RCC 7860 (cell line): ENCODE data around the gene SNX6.
"Not testable (repeated sequence)": the region's sequence is repeated elsewhere in the genome, so short reads cannot be mapped to it uniquely, and the experiment has no call there.

Experiments
- DNase-seq: peaks from one replicate; pipeline ENCODE4 v3.0.0-alpha.2; 2015; ENCODE audit warnings: low spot score
- FAIRE-seq: peaks from 2 replicates; lab custom pipeline; 2012; peaks lifted over from hg19 to GRCh38; lab: Jason Lieb, UNC

SNX6 gene

DNA sequence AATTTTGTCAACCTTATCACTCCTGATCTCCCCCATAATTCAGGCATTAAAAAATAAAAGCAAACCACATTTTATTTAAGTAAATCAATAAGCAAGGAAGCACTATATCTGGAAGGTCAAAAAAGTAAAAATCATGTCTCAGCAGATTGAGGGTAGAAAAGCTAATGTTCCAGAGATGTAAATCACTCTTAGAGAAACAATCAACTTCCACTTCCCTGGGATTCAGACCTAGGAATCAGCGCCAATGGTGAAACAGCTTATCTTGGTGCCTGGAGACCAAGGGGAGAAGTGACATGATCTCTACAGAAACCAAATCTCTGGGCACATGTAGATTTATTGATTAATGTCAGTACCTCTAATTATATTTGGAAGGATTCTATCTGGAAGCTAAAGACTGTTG is 10.9 kb upstream of the SNX6 start:
- FAIRE-seq (no peak), DNase-seq (no peak)

DNA sequence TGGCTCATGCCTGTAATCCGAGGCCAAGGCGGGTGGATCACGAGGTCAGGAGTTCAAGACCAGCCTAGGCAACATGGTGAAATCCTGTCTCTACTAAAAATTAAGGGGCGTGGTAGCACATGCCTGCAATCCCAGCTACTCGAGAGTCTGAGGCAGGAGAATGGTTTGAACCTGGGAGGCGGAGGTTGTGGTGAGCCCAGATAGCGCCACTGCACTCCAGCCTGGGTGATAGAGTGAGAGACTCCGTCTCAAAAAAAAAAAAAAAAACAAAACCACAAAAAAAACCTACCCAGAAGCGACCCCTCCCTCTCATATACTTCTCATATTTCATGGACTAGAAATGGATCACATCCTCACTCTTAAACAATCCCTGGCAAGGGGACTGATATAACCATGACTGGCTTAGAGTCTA is 4.4 kb upstream of the SNX6 start:
- not testable (repeated sequence) for DNase-seq

DNA sequence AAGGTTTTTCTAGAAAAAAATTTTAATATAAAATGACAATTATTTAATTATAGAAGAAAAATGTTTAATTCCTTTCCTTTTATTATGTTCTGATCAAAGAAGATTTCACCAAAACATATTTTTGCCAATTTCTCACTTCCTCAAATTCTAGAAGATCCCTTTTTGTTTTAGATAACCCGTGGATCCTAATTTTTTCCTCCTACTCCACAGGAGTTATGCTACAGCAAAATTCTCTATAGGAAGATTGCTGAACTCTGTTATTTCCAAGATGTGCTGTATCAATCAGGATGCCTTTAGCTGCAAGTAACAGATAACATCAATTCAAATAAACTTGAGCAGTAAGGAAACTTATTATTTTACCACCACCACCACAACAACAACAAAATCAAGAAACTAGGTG is 3.8 kb upstream of the SNX6 start:
- FAIRE-seq (no peak), DNase-seq (no peak)

More for the DNA sequence above, 4.4 kb upstream of the SNX6 start:
- FAIRE-seq = not testable (repeated sequence)

DNA sequence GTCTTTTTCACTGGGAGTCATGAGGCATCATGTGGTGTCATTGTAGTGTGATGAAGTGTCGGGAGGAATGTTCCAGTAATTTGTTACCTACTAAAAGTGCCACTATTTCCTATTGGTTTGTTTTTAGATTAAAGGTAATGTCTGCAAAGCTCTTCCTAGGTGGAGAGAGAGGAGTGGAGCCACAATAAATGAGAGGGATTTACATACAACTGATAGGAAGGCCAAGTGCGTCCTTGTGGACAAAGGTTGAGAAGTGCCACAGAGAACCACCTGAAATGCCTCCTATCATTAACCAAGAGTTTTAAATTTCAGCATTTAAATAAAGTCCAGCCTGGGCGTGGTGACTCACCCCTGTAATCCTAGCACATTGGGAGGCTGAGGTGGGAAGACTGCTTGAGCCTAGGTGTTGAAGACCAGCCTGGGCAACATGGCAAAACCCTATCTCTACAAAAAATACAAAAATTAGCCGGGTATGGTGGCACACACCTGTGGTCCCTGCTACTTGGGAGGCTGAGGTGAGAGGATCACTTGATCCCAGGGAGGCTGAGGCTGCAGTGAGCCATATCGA is 2.5 kb upstream of the SNX6 start:
- DNase-seq (no peak), FAIRE-seq (no peak)

DNA sequence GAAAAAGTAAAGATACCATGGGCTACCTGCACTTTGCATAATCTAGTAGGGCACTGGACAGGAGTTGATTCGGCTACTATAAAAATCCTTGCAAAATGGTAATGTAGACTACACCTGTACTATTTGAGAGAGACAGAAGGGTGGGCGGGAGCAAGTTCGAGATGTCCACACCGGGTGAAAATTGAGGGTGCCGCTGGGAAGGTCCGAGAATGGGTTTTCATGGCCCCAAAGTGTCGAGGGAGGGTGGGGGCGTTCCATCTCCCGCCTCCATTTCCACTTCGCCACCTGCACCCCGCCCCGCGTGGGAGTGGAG is 648 bp downstream of the SNX6 start:
- DNase-seq (no peak), FAIRE-seq (no peak)

DNA sequence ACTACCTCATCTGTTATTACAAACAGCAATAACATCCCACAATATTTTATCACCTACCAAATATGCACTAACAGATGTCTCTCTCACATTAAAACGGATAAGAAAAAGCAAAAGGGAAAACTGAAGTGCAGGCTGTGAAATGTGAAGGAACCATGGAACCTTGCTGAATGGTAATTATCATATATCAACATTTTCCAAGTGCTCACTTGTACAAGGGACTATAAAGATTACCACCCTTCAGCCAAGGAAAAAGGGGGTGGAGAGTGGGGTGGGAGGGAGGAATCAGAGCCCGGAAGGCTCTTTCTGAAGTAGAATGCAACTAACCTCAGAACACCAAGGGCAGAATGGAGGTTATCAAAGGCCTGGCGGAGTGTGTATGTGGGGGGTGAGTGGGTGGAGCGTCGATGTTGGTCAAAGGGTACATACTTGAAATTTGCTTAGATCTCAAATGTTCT is 1.2 kb downstream of the SNX6 start:
- DNase-seq (no peak), FAIRE-seq (no peak)

DNA sequence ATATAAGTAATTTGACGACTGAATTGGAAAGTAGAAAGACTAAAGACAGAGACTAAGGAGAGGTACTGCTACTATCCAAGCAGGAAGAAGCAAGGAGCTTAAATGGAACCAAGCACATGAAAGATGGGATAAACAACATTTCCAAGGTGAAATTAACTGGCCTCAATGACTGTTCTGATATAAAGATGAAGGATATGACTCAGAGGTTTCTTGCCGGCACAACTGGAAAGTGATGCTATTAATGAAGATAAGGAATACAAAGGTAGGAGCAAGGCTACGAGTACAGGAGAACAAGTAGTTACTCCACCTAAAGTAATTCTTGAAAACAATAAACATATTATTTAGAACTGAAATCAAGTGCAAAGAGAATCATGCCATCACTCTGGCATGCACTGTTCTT is 6.4 kb downstream of the SNX6 start:
- DNase-seq = no peak
- FAIRE-seq = no peak

DNA sequence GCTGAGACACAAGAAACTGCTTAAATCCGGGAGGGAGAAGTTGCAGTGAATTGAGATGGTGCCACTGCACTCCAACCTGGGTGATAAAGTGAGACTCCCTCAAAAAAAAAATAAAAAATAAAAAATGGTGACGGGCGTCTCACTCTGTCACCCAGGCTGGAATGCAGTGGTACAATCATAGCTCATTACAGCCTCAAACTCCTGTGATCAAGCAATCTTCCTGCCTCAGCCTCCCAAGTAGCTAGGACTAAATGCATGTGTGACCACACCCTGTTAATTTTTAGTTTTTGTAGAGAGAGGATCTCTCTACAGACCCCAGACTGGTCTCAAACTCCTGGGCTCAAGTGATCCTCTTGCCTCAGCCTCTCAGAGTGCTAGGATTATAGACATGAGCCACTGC is 9.1 kb downstream of the SNX6 start:
- DNase-seq = no peak
- FAIRE-seq = no peak

DNA sequence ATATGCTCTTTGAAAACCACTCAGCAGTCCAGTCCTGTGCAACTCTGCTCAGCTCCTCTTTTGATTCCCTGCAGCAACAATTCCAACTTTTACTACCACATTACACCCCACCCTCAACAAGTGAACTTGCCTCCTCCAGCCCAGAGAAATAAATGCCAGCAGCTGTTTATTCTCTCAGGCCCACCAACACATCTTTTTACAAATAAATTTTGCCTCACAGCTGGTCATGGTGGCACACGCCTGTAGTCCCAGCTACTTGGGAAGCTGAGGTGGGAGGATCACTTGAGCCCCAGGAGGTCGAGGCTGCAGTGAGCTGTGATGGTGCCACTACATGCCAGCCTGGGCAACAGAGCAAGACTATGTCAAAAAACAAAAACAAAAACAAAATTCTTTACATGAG is 9.8 kb downstream of the SNX6 start:
- FAIRE-seq = no peak
- DNase-seq = no peak

DNA sequence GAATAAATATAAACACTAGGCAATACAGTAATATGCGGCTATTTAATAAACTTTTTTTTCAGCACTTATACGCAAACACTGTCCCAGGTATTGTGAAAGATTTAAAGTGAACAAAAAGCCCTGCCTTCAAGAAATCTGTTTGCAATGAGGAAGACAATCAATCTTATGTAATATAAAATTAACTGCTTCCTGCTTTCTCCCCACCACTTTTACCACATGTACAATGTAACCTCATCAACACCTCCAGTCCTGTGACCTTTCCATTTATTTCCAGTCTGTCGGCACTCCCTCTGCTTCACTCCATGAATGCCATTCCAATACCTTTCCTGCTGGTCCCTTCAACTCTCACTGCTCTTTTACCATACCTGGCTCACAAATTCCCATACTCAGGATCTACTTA is 10.5 kb downstream of the SNX6 start:
- no peak for DNase-seq
- FAIRE-seq = no peak

DNA sequence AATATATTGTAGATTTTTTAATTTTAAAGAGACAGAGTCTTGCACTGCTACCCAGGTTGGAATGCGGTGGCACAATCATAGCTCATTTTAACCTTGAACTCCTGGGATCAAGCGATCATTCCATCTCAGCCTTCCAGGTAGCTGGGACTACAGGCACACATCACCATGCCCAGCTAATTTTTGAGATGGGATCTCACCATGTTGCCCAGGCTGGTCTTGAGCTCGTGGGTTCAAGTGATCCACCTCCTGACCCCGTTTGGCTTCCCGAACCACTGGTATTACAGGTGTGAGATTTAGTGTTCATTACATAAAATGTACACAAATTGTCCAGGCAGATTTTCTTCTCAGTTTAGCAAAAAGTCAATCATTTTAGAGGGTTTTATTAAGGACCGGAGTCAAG is 13.6 kb downstream of the SNX6 start:
- DNase-seq (no peak), FAIRE-seq (no peak)

DNA sequence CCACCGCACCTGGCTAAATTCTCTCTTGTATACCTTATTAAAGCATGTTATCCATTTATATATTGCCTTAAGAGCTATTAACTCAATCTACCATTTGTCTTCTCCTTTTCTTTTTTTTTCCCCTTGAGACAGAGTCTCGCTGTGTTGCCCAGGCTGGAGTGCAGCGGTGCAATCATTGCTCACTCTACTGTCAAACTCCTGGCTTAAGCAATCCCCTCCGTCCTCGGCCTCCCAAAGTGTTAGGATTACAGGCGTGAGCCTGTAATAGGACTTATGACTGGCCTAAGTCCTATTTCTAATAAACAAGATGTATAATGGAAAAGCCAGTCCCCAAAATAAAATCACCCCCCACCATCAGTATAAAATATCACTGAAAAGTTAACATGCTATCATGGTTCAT is 14.4 kb downstream of the SNX6 start:
- no peak for FAIRE-seq

DNA sequence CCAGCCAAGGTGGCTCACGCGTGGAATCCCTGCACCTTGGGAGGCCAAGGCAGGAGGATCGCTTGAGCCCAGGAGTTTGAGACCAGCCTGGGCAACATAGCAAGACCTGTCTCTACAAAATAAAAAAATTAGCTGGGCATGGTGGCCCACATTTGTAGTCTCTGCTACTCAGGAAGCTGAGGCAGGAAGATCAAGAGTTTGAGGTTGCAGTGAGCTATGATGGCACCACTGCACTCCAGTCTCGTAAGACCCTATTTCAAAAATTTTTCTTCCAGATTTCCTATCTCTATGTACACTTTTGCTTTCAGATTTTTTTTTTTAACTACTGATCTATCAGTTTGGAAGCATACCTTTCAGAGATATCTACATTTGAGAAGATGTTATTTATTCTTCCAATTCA is 15.3 kb downstream of the SNX6 start:
- no peak for FAIRE-seq

More for the DNA sequence above, 14.4 kb downstream of the SNX6 start:
- no peak for DNase-seq

DNA sequence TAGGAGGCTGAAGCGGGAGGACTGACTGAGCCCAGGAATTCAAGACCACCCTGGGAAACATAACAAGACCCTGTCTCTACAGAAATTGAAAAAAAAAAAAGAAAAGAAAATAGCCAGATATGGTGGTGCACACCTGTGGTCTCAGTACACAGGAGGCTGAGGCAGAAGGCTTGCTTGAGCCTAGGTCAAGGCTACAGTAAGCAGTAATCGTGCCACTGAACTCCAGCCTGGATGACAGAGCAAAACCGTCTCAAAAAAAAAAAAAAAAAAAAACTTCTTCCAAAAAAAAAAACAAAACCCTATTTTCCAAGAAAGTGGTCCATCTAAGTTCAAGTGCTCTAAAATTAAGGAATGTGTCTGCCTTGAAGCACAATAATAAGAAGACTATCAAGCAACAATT is 19.8 kb downstream of the SNX6 start:
- FAIRE-seq = no peak
- DNase-seq = no peak

More for the DNA sequence above, 15.3 kb downstream of the SNX6 start:
- no peak for DNase-seq

DNA sequence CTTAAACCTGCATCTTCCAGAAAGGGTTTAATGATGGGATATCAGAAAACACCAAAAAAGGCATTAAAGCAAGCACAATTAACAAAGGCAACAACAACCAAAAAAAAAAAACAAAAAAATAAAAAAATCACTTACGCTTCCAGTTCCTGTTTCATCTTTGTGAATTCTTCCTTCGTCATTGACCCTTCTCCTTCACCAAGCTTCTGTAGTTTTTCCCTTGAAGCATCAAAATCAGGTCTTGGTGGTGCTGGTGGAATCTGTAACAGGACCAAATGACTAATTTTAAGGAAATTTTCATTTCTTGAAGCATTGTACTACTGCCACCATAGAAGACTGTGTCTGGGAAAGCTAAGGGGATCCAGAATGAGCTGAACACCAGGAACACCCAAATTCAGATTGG is 24.5 kb downstream of the SNX6 start:
- FAIRE-seq (no peak), DNase-seq (no peak)

DNA sequence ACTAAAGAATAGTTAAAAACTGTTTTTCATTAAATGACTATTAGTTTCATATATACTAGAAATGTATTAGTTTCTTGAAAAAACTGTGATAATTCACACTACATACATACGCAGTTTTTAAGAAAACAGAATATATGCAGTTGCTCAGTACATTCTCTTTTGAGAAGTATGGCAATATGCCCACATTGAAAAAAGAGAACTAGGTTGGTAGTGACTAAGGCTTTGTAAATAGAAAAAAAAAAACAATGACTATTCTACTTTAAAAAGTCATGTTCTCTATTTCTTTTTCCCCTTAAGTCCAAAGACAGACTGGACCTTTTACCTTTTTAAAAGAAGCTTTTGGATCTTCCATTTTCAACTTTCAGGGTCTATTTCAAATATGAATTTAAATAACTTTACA is 25.0 kb downstream of the SNX6 start:
- FAIRE-seq (no peak), DNase-seq (no peak)

DNA sequence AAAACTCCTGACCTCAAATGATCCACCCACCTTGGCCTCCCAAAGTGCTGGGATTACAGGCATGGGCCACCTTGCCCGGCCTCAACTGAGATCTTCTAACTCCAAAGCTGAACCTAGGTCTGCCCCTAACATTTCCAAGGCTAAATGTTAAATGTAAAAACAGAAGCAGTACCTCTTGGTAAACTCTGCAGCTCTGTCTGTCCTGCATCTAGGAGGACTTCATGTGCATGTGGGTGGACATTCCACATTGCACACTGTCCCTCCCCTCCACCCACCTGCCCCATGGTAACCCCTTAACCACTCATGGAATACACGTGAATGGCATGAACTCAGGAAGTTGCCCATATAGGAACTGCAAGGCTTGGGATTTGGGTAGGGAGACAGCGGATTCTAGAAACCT is 33.1 kb downstream of the SNX6 start:
- FAIRE-seq = no peak
- DNase-seq = no peak

DNA sequence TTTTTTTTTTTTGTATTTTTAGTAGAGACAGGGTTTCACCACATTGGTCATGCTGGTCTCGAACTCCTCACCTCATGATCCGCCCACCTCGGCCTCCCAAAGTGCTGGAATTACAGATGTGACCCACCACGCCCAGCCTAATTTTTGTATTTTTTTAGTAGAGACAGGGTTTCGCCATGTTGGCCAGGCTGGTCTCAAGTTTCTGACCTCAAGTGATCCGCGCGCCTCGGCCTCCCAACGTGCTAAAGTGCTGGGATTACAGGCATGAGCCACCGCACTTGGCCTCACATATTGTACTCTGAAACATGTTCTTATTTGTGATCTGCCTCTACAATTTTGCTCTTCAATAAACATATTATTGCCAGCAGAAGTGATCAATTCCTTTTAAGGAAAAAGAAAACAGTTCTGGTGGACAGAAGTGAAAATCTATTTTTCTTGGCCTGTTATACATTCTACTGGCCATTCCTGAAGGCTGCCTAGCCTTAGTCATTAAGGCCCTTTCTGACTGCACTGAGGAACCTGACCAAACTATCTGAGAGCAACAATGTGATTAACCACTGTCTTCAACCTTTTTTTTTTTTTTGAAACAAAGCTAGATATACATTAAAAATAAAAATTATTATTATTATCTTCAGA is 36.1 kb downstream of the SNX6 start:
- FAIRE-seq (no peak), DNase-seq (no peak)

DNA sequence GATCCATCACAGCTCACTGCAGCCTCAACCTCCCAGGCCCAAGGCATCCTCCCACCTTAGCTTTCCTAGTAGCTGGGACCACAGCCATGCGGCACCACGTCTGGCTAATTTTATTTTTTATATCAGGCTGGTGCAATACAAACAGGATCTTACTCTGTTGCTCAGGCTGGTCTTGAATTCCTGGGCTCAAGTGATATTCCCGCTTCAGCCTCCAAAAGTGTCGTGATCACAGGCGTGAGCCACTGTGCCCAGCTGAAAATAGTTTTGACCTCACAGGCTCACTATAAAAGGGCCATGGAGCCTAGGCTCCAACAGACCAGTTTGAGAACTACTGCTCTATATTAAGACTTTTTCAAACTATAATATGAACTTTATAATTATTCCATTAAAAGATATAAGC is 37.3 kb downstream of the SNX6 start:
- FAIRE-seq (no peak), DNase-seq (no peak)

DNA sequence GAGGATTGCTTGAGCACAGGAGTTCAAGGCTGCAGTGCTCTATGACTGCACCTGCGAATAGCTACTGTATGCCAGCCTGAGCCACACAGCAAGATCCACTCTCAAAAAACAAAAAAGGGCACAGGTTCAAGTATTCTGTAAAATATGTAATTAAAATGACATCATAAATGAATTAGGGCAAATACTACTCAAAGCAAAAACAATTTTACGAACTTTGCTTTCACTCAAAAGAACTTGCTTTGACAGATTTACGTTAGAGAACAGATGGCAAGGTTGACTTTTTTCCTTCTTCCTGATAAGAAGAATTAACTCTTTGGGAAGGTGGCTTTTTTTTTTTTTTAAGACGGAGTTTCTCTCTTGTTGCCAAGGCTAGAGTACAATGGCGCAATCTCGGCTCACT is 46.4 kb downstream of the SNX6 start:
- no peak for FAIRE-seq
- DNase-seq = no peak

DNA sequence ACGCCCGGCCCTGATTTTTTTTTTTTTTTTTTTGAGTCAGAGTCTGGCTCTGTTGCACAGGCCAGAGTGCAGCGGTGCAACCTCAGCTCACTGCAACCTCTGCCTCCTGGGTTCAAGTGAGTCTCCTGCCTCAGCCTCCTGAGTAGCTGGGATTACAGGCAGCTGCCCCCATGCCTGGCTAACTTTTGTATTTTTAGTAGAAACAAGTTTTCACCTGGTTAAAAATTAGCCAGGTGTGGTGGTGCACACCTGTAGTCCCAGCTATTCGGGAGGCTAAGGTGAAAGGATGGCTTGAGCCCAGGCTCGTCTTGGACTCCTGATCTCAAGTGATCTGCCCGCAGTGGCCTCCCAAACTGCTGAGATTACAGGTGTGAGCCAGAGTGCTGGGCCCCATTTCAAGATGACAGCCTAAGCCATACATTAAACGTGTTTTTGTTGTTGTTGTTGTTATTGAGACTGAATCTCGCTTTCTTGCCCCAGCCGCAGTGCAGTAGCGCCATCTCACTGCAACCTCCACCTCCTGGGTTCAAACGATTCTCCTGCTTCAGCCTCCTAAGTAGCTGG is 47.7 kb downstream of the SNX6 start:
- no peak for FAIRE-seq

DNA sequence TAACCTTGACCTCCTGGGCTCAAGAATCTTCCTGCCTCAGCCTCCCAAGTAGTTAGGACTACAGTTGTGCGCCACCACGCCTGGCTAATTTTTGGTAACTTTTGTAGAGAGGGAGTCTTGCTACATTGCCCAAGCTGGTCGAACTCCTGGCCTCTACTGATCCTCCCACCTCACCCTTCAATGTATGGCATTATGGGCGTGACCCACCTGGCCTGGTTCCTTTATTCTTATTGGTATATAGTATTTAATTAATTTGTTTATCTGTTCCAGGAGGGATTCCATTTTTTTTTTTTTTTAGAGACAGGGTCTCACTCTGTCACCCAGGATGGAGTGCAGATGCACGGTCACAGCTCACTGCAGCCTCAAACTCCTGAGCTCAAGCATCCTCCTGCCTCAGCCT is 49.6 kb downstream of the SNX6 start:
- DNase-seq (no peak), FAIRE-seq (no peak)

More for the DNA sequence above, 47.7 kb downstream of the SNX6 start:
- no peak for DNase-seq

DNA sequence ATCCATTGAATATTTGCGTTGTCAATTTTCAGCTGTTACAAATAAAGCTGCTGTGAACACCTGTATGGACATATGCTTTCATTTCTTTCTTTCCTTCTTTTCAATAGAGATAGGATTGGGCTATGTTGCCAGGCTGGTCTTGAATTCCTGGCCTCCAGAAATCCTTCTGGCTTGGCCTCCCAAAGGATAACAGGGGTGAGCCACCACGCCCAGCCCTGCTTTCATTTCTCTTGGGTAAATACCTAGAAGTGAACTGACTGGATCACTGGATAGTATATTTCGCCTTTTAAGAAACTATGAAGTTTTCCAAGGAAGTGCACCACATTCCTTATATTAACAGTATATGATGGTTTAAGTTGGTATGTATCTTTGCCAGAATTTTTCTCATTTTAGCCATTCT is 58.2 kb downstream of the SNX6 start:
- DNase-seq = no peak
- FAIRE-seq = no peak
